GM18520 (cell line): ENCODE data around the gene POU4F2.
"Not testable (repeated sequence)": the region's sequence is repeated elsewhere in the genome, so short reads cannot be mapped to it uniquely, and the experiment has no call there.

Source experiments
- ATAC-seq: cut with Tn5 transposase; IDR thresholded peaks from one replicate; pipeline ENCODE4 v1.9.1; 2021; ENCODE audit not compliant: unreplicated experiment

The POU4F2 gene

DNA sequence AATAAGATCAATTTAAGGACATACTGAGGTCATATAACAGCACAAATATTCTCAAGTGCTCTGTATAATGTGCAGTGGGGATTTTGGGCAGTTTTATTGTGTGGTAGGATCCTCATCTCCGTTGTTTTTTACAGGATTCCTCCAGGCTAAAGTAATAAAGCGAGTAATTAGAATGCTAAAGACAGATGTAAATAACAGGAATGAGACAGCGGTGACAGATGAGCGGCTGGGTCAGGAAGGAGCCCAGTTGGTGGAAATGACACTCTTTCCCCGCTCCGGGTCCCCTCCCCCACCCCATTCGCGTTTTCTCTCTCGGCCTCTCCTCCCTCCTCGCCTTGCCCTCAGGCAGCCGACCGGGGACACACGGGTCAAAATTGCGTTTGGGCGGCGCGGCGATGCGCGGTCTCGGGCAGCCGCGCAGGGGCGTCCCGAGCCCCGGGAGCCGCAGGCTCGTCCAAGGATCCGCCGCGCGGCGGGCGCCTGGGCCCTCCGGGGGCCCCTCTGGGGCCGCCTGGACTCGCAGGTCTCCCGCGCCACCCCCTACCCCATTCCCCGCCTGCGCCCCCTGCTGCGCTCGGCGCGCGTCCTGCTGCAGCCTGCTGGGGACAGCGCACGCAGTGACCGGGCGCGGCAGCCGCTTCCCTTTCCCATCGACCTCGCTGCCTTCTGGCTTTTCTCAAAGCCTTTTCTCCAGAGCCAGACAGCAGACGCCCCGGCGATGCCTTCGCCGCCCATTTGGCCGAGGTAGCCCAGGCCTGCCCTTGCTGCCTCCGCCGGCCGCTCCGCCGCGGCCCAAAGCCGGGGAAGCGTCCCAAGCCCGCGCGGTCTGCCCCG, 16.2 kb downstream of the POU4F2 start:
- no peak for ATAC-seq

DNA sequence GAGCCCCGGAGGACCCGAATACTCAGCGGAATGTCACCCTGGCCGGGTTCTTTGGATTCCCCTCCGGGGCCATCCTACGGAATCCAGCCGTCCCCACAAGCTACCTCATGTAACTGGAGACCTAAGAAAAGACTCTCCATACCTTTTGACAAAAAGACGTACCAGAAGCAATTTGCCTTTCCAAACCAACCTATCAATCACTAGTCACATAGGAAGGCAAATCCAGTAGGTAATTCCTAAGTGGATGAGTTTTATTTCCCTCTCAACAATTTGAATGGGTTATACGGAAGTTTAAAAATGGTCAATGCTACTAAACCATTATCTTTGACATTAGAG, 16.8 kb downstream of the POU4F2 start:
- no peak for ATAC-seq

DNA sequence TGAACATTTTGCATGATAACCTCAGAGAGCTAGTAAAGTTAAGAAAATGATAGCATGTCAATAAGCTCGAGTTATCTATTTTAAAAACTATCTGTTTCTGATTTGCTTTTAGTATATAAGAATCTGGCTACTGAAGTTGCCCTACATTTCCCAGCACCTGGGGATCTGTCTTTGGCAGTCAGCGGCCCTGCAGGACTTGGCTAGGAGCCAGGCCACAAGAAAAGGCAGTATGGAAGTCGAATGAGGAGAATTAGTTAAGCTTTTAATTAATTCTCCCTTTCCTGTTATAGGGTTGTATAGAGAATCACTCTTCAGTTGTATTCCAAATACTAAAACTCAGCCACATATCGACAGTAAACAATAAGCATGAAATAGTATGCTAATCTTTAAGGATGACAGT, 22.7 kb downstream of the POU4F2 start:
- no peak for ATAC-seq

DNA sequence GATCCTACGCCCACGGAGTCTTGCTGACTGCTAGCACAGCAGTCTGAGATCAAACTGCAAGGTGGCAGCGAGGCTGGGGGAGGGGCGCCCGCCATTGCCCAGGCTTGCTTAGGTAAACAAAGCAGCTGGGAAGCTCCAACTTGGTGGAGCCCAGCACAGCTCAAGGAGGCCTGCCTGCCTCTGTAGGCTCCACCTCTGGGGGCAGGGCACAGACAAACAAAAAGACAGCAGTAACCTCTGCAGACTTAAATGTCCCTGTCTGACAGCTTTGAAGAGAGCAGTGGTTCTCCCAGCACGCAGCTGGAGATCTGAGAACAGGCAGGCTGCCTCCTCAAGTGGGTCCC, 25.2 kb downstream of the POU4F2 start:
- ATAC-seq, result not testable (repeated sequence)

DNA sequence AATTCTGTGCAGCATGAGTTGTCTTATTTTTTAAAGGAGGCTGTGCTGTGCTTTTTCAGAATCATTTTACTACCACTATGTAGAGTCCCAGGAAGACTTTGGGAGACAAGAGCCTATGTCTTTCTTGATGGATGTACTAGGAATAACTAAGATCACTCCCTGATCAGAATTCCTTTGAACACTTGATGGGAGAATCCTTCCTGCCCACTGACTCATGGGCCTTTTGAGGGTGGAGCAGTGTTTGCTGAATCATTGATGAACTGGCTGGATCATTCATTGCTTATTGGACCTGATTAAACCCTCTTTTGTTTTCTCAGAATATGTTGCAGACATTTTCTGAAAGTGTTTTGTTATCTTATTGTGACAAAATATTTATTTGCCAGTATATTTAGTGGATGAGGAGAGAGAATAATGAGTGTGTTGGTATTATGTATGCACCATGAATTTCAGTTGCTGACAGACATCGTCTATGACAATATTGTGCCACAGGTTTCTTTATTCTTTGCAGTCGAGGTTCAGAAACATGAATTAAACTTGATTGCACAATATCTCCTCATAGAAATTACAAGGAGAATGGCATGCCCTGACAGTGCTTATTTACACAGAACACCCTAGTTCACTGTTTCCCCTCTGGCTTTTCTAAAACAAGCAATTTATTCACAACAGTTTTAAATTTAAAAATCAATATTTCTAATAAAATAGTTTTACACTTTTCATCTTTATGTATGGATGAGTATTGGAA, 36.3 kb downstream of the POU4F2 start:
- ATAC-seq, result no peak
